Keratinocyte (primary cell): Measurements from ENCODE around the gene CCL22.

Experiments
- CTCF ChIP-seq, 3 experiments: IDR thresholded peaks in 1 of 3; conservative IDR thresholded peaks in 1 of 3; optimal IDR thresholded peaks in 1 of 3; 2 replicates in 2 of 3; 3 replicates in 1 of 3; pipeline versions ENCODE3 to v1.5.1; 2011; ENCODE audit warnings: low read length in 3 of 3, mild to moderate bottlenecking in 3 of 3, moderate library complexity in 2 of 3, control low read depth in 1 of 3, inconsistent platforms in 1 of 3; ENCODE audit not compliant: insufficient read depth in 2 of 3; ENCODE audit errors: extremely low read depth in 1 of 3
- EZH2 ChIP-seq: IDR thresholded peaks from one replicate; pipeline ENCODE4 v1.6.1; 2012; ENCODE audit warnings: inconsistent platforms, mild to moderate bottlenecking, low read length, moderate library complexity

GRCh38 chr16:57354311-57354710 is 4.3 kb upstream of the CCL22 start:
- TF ChIP-seq CTCF (optimal IDR thresholded peaks at IDR 0.05 in 1 of 3, IDR thresholded peaks at IDR 0.05 in 1 of 3, conservative IDR thresholded peaks at IDR 0.05 in 1 of 3; ENCODE audit: extremely low read depth in 1 of 3, insufficient read depth in 2 of 3, low read length in 3 of 3) (no peak), EZH2 (no peak)
